Brain (organoid and tissue), 1 donor: Measurements from ENCODE around the gene TNNT3. TPM values are rescaled to one million over a fixed set of nuclear protein-coding genes. Genes with fewer than 3 reads are reported as not detected.

Experiments used
- polyA plus RNA-seq: library from polyadenylated mRNA; stranded (reverse); fragments of 350-450 nt; fragmentation: Illumina TruSeq; extraction: RNeasy Lipid Tissue Mini Kit (QIAGEN cat#74804); gene quantifications from one replicate; pipeline ENCODE4 v1.2.3, GENCODE V29; 2015; ENCODE audit warnings: low read depth, low replicate concordance; ENCODE audit not compliant: insufficient read depth

Gene TNNT3
- polyA plus RNA-seq, 1 donor from 2014 or later = 0.58 TPM

Other genes with a start within 250 kb of the TNNT3 start
- gene KRTAP5-6, start 222.5 kb upstream of the TNNT3 start, polyA plus RNA-seq = not detected
- gene IFITM10, start 169.1 kb upstream of the TNNT3 start, polyA plus RNA-seq = 2.3 TPM
- gene CTSD, start 155.8 kb upstream of the TNNT3 start, polyA plus RNA-seq = 381 TPM
- not detected for gene SYT8, start 84.7 kb upstream of the TNNT3 start, polyA plus RNA-seq
- gene TNNI2, start 80.7 kb upstream of the TNNT3 start, polyA plus RNA-seq = not detected
- 3.7 TPM for gene LSP1, start 66.6 kb upstream of the TNNT3 start, polyA plus RNA-seq
- not detected for gene PRR33, start 27.8 kb upstream of the TNNT3 start, polyA plus RNA-seq
- 66.2 TPM for gene MRPL23, start 27.6 kb downstream of the TNNT3 start, polyA plus RNA-seq
- gene H19, start 78.1 kb downstream of the TNNT3 start, polyA plus RNA-seq = 11.2 TPM
- 11.4 TPM for gene IGF2, start 219.7 kb downstream of the TNNT3 start, polyA plus RNA-seq
- not detected for gene INS, start 241.5 kb downstream of the TNNT3 start, polyA plus RNA-seq